Loucy (cell line): ENCODE measurements around the gene FCRLB.

ENCODE experiments used
- H2AFZ ChIP-seq: fragments of 200-600 bp; sonication (generic); 2 replicates; pipeline ENCODE4 v1.6.0; 2016; ENCODE audit warnings: antibody characterized with exemption, mild to moderate bottlenecking, low read length, moderate library complexity
- H3F3A ChIP-seq: fragments of 200-600 bp; 2 replicates; pipeline ENCODE4 v1.6.0; 2016; ENCODE audit warnings: antibody characterized with exemption, low read depth, mild to moderate bottlenecking
- H3K27me3 ChIP-seq: fragments of 200-600 bp; sonication (generic); 2 replicates; pipeline ENCODE4 v1.6.1; 2014; ENCODE audit warnings: low read length, mild to moderate bottlenecking; ENCODE audit not compliant: insufficient read depth, poor library complexity, severe bottlenecking
- H3K36me3 ChIP-seq: fragments of 200-600 bp; sonication (generic); 2 replicates; pipeline ENCODE4 v1.6.1; 2016; ENCODE audit warnings: low read length; ENCODE audit not compliant: insufficient read depth
- H3K4me1 ChIP-seq: fragments of 200-600 bp; sonication (generic); 2 replicates; pipeline ENCODE4 v1.5.1; 2014; ENCODE audit warnings: low read length, mild to moderate bottlenecking; ENCODE audit not compliant: insufficient read depth, poor library complexity, severe bottlenecking
- H3K4me2 ChIP-seq: fragments of 200-600 bp; sonication (generic); 2 replicates; pipeline ENCODE4 v1.6.0; 2014; ENCODE audit warnings: antibody characterized with exemption, low read length, low read depth, mild to moderate bottlenecking; ENCODE audit not compliant: poor library complexity, severe bottlenecking
- H3K4me3 ChIP-seq: fragments of 200-600 bp; sonication (generic); 2 replicates; pipeline ENCODE4 v1.5.1; 2014; ENCODE audit warnings: low read length, mild to moderate bottlenecking, mixed read lengths; ENCODE audit not compliant: poor library complexity, severe bottlenecking
- H3K79me2 ChIP-seq: fragments of 200-600 bp; sonication (generic); 2 replicates; pipeline ENCODE4 v1.6.1; 2014; ENCODE audit warnings: low read length; ENCODE audit not compliant: insufficient read depth
- H3K9ac ChIP-seq: fragments of 200-600 bp; sonication (generic); 2 replicates; pipeline ENCODE4 v1.6.0; 2014; ENCODE audit warnings: mild to moderate bottlenecking, low read depth, low read length, moderate library complexity; ENCODE audit not compliant: poor library complexity, severe bottlenecking
- H3K9me2 ChIP-seq: fragments of 200-600 bp; sonication (generic); replicated peaks from 2 replicates; pipeline ENCODE4 v1.6.1; 2016; ENCODE audit warnings: low read depth, low read length, mixed read lengths
- H3K9me3 ChIP-seq: fragments of 200-600 bp; sonication (generic); 2 replicates; pipeline ENCODE4 v1.6.1; 2014; ENCODE audit warnings: mild to moderate bottlenecking, antibody characterized with exemption, low read length, low read depth; ENCODE audit not compliant: insufficient read depth
- H4K20me1 ChIP-seq: fragments of 200-600 bp; sonication (generic); 2 replicates; pipeline ENCODE4 v1.6.0; 2014; ENCODE audit warnings: antibody characterized with exemption, low read length, mild to moderate bottlenecking; ENCODE audit not compliant: insufficient read depth, poor library complexity, severe bottlenecking
- EZH2phosphoT487 ChIP-seq: fragments of 200-600 bp; IDR thresholded peaks from 2 replicates; pipeline ENCODE4 v1.6.1; 2018; ENCODE audit warnings: antibody characterized with exemption, mild to moderate bottlenecking, moderate library complexity, borderline replicate concordance
- TF ChIP-seq, protein P1 (sequence below): fragments of 200-600 bp; sonication (generic); conservative IDR thresholded peaks from 2 replicates; pipeline ENCODE4 v1.5.1; 2014; ENCODE audit warnings: mild to moderate bottlenecking, antibody characterized with exemption, low read length

The FCRLB gene

DNA sequence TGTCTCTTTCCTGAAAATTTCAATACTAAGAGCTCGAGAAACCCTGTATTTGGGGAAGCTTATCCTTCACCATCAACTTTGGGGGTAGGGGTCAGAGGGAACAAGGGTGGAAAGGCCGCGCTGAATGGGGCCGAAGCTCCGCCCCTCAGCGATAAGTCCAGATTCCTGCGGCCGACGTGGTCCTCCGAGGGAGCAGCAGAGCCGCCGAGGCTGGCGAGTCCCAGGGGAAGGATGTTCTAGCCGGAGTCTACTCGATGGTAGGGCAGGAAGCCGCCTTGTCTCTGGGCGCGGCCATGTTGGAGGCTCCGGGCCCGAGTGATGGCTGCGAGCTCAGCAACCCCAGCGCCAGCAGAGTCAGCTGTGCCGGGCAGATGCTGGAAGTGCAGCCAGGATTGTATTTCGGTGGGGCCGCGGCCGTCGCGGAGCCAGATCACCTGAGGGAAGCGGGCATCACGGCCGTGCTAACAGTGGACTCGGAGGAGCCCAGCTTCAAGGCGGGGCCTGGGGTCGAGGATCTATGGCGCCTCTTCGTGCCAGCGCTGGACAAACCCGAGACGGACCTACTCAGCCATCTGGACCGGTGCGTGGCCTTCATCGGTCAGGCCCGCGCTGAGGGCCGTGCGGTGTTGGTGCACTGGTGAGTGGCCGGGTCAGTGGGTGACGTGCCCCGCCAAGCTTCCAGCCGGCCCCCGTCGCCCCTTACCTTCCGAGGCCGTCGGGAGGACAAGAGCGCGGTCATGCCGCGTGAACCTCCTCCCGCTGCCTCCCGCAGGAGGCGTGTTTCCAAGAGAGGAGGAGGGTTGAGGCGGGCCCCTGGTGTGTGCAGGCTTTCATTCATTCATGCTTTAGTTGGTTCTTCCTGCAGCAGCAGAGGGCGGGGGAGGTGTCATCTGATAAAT lies 28.4 kb downstream of the FCRLB start, which contains the start of gene DUSP12:
Gene DUSP12, plus strand, starts transcription at position 278 of the 899 bp plus-strand sequence. Its CDS starts 16 bp downstream, at position 294.
- Histone ChIP-seq H3K79me2 (peaks cover 44% of the 10 kb centered on the region), H3F3A (no peaks in the 10 kb centered on the region), H3K4me2 (peak within 1 kb of the TSS; percentile 98), H3K4me3 (peak within 1 kb of the TSS; percentile 77), H3K36me3 (peaks cover 26% of the 10 kb centered on the region), H3K27me3 (no peaks in the 10 kb centered on the region), H3K9ac (peak within 1 kb of the TSS; percentile 76), H3K4me1 (peaks cover 33% of the 10 kb centered on the region), H3K9me2 (no peaks in the 10 kb centered on the region), H2AFZ (peak within 1 kb of the TSS; percentile 93), H3K9me3 (no peaks in the 10 kb centered on the region), H4K20me1 (peaks cover 30% of the 10 kb centered on the region)
- TF ChIP-seq EZH2phosphoT487 = no peak
- TF ChIP-seq, protein P1, sequence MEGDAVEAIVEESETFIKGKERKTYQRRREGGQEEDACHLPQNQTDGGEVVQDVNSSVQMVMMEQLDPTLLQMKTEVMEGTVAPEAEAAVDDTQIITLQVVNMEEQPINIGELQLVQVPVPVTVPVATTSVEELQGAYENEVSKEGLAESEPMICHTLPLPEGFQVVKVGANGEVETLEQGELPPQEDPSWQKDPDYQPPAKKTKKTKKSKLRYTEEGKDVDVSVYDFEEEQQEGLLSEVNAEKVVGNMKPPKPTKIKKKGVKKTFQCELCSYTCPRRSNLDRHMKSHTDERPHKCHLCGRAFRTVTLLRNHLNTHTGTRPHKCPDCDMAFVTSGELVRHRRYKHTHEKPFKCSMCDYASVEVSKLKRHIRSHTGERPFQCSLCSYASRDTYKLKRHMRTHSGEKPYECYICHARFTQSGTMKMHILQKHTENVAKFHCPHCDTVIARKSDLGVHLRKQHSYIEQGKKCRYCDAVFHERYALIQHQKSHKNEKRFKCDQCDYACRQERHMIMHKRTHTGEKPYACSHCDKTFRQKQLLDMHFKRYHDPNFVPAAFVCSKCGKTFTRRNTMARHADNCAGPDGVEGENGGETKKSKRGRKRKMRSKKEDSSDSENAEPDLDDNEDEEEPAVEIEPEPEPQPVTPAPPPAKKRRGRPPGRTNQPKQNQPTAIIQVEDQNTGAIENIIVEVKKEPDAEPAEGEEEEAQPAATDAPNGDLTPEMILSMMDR = peak; percentile 49

DNA sequence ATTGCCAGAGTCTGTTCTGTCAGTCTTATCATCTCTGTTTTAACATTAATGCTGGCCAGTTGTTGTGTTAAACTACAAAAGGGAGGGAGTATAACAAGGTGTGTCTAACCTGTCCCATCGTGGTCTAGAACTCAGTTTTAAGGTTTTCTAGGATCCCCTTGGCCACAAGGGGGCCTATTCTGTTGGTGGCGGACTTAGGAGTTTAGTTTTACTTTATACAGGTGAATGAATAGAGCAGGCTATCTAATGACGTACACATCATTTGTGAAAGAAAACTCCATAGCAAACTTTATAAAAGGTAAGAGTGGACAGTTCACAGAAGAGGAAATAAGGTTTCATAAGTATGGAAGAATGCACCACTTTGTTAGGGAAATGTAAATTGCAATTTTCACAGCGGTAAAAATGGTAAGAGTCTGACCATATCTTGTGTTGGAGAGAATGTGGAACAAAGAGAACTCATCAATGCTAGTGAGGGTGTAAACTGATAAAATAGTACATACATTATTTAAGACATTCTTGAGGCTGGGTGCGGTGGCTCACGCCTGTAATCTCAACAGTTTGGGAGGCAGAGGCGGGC lies 42.3 kb downstream of the FCRLB start:
- peak overlapping the region; percentile 5 for H3K9ac ChIP-seq
- H3K4me2 ChIP-seq = peak overlapping the region; percentile 42
- peak overlapping the region; percentile 71 for H2AFZ ChIP-seq

More for the DNA sequence above, 42.3 kb downstream of the FCRLB start:
- Histone ChIP-seq H3K79me2 (peaks cover 36% of the 10 kb centered on the region), H3K27me3 (peaks cover 4% of the 10 kb centered on the region), H3K4me3 (peak overlapping the region; percentile 11), H3K4me1 (peaks cover 24% of the 10 kb centered on the region), H3K9me3 (no peaks in the 10 kb centered on the region), H3K9me2 (no peaks in the 10 kb centered on the region), H4K20me1 (peaks cover 5% of the 10 kb centered on the region), H3K36me3 (peaks cover 2% of the 10 kb centered on the region; the same call in 1 of the 2 replicates), H3F3A (no peaks in the 10 kb centered on the region)
- TF ChIP-seq, protein P1 = peak; percentile 91
- no peak for TF ChIP-seq EZH2phosphoT487
